RCC 7860 (cell line): ENCODE results near the gene PSMB3.
"Not testable (repeated sequence)": the region's sequence is repeated elsewhere in the genome, so short reads cannot be mapped to it uniquely, and the experiment has no call there.

Source experiments
- DNase-seq: peaks from one replicate; pipeline ENCODE4 v3.0.0-alpha.2; 2015; ENCODE audit warnings: low spot score
- FAIRE-seq: peaks from 2 replicates; lab custom pipeline; 2012; peaks lifted over from hg19 to GRCh38; lab: Jason Lieb, UNC

PSMB3 gene

DNA sequence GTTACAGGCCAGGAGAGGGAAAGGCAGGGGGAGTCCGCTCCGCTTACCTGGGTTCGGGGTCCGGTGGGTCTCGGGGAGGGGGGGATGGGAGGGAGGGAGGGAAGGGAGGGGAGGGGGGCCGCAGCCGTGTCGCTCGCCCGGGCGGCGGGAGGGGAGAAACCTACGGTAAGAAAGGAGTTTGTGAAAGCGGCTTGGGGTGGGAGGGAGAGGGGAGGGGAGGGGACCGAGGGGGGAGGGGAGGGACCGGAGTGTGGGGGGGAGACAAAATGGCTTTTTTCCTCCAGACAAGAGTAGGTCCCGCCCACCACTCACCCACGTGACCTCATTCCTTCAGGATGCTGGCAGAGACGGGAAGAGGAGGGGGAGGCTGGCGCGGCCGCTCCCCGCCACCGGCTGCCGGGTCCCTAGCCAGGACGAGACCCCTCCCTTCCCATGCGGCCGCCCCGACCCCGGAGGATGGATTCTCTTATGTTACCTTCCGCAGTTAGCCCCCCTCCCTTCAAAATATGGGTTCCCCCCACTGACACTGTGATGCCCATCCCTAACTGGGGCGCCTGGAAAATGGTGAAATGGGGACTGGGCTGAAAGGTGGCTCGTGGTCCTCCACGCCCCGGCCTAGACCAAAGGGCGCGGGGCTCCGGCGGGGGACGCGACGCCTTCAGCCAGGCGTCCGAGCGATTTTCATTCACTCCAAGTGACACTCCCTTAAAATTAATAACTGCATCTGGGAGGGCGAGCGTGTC, 4.2 kb upstream of the PSMB3 start, which contains the start of gene PCGF2:
Gene PCGF2, minus strand, starts transcription at position 188 of the 743 bp plus-strand sequence. CDS start 7,934 bp downstream, outside the sequence.
- FAIRE-seq (no peak), DNase-seq (peak; percentile 65)

DNA sequence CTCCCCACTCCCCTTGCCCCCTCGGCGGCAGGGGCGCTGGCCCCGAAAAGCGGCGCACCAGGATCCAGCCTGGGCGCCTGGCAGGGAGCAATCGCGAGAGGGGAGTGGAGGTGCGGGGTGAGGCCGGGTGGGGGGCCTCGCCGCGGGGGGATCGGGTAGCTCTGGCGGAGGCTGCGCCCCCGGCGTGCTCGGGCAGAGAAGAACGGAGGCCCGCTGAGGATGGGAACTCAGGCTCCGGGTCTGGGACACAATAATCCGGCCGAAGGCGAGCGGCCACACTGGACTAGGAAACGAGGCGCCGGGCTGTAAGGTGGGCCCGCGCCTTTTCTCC, 3.7 kb upstream of the PSMB3 start:
- DNase-seq (no peak), FAIRE-seq (no peak)

DNA sequence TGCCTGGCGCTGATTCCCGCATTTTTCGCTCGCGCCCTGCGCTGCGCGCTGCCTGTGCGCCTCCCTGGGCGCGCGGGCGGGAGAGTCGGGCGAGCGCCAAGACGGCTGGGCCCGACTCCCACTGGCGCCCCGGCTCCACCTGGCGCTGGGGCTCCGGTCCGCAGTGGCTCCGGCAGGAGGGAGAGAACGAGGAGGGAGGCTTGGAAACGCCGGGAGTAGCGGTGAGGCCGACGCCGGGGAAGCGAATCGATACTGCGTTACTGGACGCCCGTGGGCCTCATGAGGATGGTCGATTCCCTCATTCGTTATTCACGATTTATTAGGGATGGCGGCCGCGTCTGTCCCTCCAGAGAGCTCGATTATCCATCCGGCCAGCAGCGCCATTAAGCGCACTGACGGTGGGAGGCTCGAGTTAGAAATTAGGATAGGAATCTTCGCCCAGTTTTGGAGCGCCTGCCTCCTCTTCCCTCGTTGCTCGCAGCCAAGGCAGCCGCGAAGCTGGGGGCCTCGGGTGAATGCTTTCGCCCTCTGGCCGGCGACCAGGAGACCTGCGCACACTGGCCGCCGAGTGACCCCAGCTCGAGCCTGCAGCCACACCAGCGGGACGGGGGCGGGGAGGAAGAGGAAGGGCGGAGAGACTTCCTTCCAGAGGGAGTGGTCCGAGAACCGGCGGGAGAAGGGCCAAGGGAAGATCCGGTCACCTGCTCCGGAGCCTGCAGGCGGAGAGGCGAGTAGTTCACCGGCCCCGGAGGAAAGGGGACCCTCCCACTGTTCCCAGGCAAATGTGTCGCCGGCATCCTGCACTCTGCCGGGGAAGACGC, 3.1 kb upstream of the PSMB3 start:
- FAIRE-seq: no peak
- peak; percentile 81 for DNase-seq

DNA sequence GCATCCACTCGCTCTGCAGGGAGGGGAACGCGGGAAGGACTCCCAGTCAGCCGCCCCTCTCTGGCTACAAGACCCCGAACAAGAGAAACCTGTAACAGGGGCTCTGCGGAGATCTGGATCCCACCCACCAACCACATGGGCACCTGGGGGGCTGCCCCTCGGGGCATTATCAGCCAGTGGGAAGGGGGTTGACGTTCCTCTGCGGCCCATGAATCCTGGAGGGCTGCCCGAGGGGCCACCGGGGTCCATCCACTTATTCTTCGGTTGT, 2.6 kb upstream of the PSMB3 start:
- DNase-seq (no peak), FAIRE-seq (no peak)

DNA sequence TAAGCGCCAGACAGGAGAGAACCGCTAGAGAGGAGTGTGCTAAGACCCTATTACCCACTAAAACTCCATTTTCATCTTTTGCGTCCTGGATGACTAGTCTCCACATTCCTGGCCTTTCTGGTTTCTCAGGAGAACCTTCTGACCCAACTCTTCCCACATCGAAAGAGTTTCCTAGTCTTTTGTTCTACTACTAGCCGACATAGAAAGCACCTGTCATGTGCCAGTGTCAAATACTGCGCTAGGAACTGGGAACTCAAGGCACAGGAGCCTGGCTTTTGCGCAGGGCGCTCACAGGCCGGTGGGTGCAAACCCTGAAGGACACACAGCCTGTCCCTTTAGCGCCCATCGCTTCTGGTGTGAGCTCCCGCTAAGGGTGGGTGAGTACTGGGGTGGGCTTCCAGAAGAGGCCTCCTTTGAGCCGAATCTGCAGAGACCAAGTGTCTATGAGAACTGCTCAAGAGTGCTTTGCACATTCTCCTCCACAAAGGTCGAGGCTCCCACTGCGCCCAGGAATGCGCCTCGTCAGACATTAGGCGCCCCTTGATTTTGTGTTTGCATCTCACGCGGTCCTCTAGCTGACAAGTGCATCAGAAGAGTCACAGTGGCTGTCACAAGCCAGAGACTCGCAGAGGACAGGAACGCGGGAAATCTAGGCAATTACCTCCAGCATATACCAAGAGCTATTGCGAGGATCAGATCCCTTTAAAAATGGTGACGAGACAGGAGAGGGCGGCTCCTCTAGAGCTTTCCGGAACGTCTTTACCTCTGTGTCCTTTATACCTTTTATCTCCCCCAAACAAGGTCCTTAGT, 2.0 kb upstream of the PSMB3 start:
- peak; percentile 18 for DNase-seq
- no peak for FAIRE-seq

DNA sequence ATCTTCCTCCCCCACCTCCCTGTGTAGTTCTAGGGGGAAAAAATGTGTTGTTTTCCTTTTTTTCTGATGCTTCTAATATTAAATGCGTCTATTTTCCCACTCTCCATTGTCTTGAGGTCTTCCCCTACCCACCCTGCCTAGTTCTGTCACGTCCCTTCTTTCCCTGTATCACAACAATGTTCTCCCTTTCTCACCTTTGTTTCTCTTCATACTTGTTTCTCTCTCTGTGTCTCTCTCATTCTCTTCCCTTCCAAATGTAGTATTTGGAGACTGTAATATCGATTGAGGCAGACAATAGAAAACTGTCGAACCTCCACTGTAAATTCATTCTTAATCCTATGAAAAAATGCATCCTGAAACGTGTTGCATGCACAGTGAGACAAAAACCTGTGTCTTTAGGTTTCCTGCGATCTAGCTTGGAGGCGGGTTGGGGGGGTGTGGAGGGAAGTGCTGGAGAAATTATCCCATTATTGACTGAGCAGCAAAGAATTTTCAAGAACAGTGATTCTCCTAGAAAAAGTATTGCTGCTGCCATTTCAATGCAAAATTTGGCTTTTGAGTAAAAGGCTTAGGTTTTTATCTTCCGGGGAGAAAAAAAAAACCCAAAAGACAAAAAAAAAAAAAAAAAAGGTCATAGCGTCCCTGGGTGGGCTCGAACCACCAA, 1.3 kb upstream of the PSMB3 start:
- FAIRE-seq: no peak
- no peak for DNase-seq

DNA sequence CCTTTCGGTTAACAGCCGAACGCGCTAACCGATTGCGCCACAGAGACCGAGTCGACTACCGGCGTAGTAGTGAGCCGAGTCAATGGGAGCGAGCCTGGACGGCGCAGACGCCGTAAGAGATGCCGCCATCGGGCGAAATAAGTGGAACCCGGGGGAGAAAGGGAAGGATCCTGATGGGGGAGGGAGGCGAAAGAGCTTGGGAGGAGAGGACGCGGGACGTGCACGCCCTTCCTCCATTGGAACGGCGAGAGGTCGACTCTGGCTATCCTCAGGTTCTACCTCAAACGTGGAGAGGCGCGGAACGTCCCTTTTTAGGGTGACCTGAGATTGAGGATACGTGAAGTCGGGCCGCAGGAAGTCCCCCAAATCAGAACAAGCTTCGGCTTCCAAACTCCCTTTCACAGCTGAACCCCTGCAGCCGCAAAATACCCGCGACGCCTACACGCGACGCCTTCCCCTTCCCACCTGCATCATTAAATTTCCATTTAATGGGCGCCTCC, 683 bp upstream of the PSMB3 start:
- peak; percentile 73 for DNase-seq

DNA sequence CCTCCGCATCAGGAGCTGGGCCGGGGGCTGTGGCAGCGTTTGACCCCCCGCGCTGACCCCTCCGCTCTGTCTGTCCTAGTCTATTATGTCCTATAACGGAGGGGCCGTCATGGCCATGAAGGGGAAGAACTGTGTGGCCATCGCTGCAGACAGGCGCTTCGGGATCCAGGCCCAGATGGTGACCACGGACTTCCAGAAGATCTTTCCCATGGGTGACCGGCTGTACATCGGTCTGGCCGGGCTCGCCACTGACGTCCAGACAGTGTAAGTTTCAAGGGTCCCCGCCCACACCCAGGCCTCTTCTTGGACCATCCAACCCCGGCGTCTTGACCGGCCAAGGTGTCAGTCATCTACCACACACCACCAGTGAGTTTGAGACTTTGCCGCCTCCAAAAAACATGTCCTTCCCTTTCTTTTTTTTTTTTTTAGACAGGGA, 548 bp downstream of the PSMB3 start:
- no peak for DNase-seq
- no peak for FAIRE-seq

More for the DNA sequence above, 683 bp upstream of the PSMB3 start:
- no peak for FAIRE-seq

DNA sequence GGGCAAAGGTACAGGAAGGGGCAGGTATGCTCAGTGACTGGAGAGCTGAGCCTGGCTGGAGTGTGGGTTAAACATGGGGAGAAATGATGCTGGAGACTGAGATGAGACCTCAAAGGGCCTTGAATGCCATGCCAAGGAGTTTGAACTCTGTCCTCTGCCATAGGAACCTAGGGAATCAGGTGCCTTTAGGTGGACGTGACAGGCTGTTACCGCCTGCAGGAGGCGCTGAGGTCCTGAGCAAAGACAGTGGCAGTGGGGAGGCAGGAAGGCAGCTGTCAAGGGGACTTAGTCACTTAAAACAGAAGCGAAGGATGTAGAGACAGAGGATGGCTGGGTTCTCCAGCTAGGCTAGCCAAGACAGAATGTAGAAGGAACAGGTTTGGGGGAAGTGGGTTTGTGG, 9.1 kb downstream of the PSMB3 start:
- DNase-seq (peak; percentile 28), FAIRE-seq (no peak)

DNA sequence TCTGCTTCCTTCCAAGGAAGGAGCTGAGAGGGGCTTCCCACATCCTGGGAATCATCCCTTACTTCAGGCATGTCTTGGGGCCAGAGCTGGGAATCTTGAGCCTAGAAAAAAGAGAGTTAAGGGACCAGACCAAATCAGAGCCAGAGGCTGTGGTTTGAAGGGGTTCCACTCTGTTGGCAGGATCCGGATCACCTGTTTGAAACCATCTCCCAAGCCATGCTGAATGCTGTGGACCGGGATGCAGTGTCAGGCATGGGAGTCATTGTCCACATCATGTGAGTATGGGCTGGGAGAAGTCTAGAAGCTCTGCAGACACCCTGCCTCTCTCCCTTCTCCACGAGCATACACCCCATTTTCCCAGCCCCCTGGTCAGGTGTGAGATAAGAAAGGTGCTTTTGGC, 9.7 kb downstream of the PSMB3 start:
- DNase-seq: no peak
- FAIRE-seq: no peak

DNA sequence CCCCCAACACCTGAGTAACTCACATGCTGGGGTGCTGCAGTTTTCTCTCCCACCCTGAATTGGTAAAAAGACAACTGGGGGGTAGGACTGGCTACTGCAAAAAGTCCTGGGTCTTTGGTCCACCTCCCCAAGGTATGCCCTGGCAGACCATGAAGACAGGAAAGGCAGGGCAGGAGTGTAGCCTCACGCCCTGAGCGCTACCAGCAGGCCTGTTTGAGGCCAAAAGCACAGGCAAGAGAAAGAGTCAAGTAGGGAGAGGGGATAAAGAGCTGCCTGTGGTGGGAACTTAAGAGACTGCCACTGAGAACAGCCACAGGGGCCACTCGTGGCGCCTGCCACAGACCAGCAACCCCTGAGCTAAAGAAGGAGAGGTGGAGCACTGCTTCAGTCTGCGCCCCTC, 13.8 kb downstream of the PSMB3 start:
- FAIRE-seq (no peak), DNase-seq (no peak)

DNA sequence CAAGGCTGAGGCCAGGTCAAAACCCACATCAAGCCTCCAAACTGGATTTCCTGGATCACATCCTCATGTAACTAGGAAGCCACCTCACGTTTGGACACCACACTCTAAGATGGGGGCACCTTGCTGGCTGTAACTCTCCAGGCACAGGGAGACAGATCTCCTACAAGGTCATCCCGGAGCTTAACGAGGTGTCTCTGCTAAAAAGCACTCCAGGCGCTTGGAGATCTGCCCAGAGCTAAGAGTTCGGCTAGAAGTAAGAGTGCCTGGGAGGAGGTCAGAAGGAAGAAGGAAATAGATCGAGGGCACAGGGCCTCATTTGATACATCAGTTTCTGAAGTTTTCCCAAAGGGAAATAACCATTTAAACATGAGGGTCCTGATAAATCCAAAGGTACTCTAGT, 15.9 kb downstream of the PSMB3 start:
- no peak for FAIRE-seq
- no peak for DNase-seq

DNA sequence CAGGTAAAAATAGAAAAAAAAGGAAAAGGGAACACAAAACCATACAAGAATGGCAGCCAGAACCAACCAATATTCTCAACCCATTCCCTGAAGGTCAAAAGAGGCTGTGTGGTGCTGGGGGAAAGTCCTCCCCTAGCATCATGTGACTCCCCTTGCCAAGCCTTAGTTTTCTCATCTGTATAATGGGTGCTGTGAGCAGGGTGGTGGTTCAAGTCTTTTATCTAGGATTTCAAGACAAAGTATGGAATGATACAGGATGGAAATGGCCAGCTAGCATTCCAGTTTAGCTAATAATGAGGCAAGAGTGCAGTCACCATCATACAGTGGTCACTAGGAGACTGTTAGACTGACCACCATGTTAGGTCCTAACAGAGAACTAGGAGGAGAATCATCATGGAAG, 20.7 kb downstream of the PSMB3 start:
- DNase-seq: no peak
- FAIRE-seq: no peak

DNA sequence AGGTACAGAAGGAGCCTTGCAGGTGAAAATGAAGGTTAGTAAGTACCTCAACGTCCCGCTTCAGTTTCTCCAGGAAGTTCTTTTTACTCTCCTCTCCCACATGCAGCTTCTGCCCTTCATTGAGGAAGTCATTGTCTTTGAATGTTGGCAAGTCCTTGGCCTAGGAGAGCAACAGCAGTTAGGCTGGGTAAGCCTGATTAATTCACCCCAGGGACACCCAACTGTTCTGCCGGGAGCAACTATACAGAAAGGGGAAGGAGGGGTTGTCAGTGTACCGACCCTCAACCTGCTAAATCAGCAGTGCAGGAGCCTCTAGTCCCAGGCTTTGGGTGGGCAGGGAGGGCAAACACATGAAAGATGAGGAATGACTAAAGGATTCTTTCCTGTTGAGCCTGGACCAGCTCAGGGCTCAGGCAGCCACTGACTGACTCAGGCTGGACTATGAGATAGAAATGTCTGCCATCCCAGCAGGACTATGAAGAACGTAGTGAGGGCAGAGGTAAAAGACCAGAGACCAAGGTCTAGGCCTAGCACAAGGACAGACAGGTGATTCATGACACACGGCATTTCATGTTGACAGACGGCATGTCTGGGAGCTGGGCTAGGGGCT, 25.2 kb downstream of the PSMB3 start:
- no peak for FAIRE-seq
- no peak for DNase-seq

DNA sequence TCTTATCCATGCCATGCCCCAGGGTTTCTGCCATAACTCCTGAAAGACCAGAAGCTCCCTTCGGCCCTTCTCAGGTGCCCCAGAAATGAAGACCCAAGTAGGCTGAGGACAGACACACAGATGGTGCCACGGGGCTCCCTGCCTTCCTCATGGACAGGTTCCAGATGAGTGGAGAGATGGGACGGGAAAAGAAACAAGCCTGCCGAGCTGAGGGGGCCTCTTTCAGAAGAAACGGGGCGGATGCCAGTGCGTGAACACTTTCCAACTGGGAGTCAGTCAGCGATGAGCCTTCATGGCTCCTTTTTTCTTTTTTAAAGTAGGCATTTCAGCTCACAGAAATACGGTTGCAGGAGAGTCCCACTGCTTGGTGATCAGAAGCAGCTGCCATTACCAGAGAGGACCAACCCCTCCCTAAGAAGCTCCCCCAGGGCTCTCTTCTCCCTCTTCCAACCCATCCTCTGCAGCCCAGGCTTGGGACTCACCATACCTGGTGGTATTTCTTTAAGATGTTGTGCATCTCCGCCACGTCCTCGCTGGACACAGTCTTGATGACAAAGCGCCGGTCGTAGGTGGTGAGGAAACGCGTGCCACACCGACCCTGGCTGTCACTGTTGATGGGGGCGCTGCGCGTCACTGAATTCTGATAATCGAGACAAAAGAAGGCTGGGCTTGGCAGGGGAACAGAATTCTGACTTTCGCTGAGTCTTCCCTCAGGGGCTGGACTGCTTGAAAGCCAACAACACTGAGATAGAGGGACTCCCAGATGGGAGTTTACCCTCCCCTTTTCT, 27.6 kb downstream of the PSMB3 start:
- DNase-seq (no peak), FAIRE-seq (no peak)

DNA sequence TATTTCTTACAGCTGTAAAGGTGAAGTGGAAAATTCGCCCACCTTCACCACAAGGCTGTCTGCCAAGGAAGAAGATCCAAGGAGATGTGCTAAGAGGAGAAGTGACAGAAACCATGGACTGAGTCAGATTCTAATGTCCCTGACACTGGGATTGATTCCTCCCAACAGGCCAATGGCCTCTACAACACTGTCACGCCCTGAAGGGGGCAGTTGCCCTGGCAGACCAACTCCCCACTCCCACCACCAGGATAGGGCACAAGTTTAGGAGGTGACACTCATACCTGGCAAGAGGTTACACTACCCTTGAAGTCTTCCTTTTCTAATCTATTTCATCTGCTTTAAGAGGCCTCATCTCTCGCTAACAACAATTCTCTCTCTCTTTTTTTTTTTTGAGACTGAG, 30.7 kb downstream of the PSMB3 start:
- FAIRE-seq (no peak), DNase-seq (no peak)

DNA sequence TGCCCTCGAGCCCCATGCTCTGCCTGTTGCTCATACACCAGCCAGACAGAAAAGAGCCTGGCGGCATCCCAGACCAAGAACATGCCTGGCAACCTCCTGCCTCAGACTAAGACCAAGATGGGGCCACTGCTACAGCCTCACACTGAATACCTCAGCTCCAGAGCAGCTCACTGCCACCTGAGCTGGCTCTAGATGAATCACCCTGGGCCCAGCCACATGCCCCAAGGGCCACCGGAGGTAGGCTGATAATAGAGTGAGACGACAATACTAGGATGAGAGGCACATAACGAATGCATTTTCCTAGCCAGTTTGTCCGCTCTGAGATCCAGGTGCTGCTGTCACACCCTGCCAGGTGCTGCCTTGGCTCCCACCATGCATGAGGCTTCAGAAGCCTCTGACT, 33.8 kb downstream of the PSMB3 start:
- DNase-seq: no peak
- FAIRE-seq: no peak

DNA sequence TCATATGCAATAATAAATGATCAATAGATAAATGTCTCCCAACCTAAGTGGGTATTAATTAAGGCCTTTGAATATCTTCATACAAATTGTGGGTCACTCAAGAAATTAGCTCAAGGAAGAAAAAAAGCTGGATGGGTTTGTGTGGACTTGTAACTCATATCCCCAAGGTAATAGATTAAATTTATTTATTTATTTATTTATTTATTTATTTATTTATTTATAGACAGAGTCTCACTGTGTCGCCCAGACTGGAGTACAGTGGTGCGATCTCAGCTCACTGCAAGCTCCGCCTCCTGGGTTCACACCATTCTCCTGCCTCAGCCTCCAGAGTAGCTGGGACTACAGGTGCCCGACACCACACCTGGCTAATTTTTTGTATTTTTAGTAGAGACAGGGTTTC, 35.5 kb downstream of the PSMB3 start:
- not testable (repeated sequence) for FAIRE-seq, DNase-seq

DNA sequence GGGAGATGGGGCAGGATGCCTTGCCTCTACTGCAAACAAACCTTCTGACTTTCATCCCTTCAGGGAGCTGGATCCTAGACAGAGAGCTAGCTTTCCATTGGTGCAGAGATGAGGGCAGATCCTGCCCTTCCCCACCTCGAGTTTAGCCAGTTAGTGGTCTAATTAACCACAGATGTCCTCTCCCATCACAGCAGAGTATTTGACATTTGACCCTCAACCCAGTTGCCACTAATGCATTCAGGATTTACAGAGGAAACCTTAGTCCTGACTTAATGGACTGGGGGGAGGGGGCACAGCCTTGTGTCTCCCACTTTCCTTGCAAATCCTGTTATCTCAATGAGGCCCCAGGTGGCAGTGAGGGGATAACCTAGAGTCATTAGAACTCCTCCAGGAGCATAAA, 36.6 kb downstream of the PSMB3 start:
- FAIRE-seq: no peak
- no peak for DNase-seq
